D721Med (cell line): ENCODE data around the gene MOGAT1.

Experiments used
- DNase-seq: peaks from one replicate; pipeline ENCODE4 v3.0.0; 2011; ENCODE audit warnings: low spot score; ENCODE audit not compliant: insufficient read length
- FAIRE-seq: peaks from 2 replicates; lab custom pipeline; 2011; peaks lifted over from hg19 to GRCh38; lab: Jason Lieb, UNC
- TF ChIP-seq, protein P1 (sequence below): IDR thresholded peaks from 2 replicates; pipeline ENCODE4 v1.5.1; 2012; ENCODE audit warnings: mild to moderate bottlenecking, control low read depth; ENCODE audit not compliant: insufficient read depth; ENCODE audit errors: missing control alignments

The MOGAT1 gene

DNA sequence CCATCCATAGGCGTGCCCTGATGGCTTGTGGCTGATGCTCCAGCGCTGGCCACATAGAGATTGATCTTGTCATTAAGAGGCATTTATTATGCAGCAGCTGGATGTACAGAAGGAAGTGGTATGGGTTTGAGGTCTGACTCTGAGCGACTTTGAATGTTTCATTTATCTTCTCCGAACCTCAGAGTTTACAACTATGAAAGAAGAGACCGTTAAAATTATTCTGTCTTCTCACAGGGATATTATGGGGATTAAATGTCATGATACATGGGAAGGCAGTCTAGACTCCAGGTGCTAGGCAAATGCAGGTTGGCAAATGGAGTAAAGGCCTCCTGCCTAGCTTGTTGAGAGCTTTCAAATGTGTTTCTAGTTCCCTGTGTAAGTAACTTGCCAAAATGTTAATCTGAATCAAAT lies 30.3 kb downstream of the MOGAT1 start:
- FAIRE-seq: no peak
- DNase-seq: no peak
- TF ChIP-seq, protein P1, sequence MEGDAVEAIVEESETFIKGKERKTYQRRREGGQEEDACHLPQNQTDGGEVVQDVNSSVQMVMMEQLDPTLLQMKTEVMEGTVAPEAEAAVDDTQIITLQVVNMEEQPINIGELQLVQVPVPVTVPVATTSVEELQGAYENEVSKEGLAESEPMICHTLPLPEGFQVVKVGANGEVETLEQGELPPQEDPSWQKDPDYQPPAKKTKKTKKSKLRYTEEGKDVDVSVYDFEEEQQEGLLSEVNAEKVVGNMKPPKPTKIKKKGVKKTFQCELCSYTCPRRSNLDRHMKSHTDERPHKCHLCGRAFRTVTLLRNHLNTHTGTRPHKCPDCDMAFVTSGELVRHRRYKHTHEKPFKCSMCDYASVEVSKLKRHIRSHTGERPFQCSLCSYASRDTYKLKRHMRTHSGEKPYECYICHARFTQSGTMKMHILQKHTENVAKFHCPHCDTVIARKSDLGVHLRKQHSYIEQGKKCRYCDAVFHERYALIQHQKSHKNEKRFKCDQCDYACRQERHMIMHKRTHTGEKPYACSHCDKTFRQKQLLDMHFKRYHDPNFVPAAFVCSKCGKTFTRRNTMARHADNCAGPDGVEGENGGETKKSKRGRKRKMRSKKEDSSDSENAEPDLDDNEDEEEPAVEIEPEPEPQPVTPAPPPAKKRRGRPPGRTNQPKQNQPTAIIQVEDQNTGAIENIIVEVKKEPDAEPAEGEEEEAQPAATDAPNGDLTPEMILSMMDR: no peak

DNA sequence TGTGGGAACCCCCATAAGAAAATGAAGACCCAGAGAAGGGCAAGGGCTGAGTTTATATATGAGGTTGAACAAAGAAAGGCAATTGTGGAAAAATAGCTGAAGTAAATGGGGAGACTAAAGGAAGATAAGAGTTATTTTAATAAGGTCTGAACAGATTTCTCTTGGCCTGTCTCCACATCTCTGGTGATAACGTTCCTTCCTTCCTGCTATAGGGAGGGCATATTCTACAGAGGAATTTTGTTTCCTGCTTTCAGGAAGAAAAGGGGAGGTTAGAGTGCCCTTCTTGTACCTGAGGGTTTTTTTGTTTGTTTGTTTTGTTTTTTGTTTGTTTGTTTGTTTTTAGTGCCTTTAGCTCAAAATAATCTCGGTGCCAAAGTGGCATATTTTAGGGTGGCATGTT lies 31.6 kb downstream of the MOGAT1 start:
- TF ChIP-seq, protein P1: no peak
- FAIRE-seq: no peak
- no peak for DNase-seq

GRCh38 chr2:222703886-222704285 lies 32.4 kb downstream of the MOGAT1 start:
- FAIRE-seq (no peak), DNase-seq (no peak)
- TF ChIP-seq, protein P1: no peak

GRCh38 chr2:222706616-222707015 lies 35.2 kb downstream of the MOGAT1 start:
- no peak for FAIRE-seq
- TF ChIP-seq, protein P1: no peak
- DNase-seq: no peak

DNA sequence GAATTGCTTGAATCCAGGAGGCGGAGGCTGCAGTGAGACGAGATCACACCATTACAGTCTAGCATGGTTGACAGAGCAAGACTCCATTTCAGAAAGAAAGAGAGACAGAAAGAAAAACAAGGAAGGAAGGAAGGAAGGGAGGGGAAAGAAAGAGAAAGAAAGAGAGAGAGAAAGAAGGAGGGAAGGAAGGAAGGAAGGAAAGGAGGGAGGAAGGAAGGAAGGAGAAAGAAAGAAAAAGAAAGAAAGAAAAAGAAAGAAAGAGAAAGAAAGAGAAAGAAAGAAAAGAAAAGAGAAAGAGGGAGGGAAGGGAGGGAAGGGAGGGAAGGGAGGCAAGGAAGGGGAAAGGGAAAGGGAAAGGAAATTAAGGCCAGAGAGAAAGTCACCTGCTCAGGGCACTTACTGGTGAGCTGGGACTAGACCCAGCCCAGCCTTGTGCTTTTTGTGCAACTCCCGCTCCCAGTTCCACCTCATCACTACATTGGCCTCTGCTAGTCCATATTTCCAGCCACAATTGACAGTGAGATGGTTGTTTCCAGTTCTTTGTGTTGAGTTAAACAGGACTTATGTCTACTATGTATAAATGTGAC lies 35.7 kb downstream of the MOGAT1 start:
- DNase-seq: no peak
- FAIRE-seq: no peak
- TF ChIP-seq, protein P1: no peak

DNA sequence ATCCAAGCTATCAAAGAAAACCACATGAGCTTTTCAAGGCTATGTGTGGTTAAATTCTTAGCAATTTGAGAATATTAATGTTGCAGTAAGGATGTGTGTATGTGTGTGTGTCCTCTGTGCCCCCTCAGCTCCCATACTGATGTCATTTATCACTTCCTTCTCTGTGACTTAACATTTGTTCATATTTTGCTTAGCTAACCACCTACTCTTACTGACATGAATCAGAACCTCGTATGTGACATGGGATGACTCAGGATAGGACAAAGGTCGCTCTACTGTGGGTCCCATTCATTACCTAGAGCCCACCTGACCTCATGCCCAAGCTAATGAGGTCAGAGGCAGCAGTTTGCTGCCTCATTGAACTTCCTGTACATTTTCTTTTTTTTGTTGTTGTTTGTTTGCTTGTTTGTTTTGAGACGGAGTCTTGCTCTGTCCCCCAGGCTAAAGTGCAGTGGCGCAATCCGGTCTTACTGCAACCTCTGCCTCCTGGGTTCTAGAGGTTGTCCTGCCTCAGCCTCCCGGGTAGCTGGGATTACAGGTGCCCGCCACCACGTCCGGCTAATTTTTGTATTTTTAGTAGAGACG lies 36.3 kb downstream of the MOGAT1 start:
- TF ChIP-seq, protein P1: no peak
- no peak for DNase-seq
- FAIRE-seq: no peak

- TF ChIP-seq, protein P1: peak; percentile 89
- DNase-seq (no peak), FAIRE-seq (no peak)
Observed at GRCh38 chr2:222708274-222708710, 36.8 kb downstream of the MOGAT1 start.
